IMR-90 (cell line): ENCODE measurements around the gene CCL19. TPM values are rescaled to one million over a fixed set of nuclear protein-coding genes. Genes with fewer than 3 reads are reported as not detected.
"Not testable (repeated sequence)": the region's sequence is repeated elsewhere in the genome, so short reads cannot be mapped to it uniquely, and the experiment has no call there.

Experiments
- ATAC-seq: fragments of 200-7000 bp; cut with Tn5 transposase; 2 replicates; pipeline ENCODE4 v1.9.1; 2020; ENCODE audit warnings: low read depth, mild to moderate bottlenecking, moderate library complexity
- BruUV-seq: library from RNA; stranded (reverse); fragments of 400-500 nt; replicated peaks from 2 replicates; lab custom pipeline; 2021; lab: Mats Ljungman, UMichigan
- CTCF ChIA-PET: fragments of 300-600 bp; formaldehyde crosslinking; extraction: SDS; loops from one replicate; lab custom pipeline; 2021; ENCODE audit warnings: antibody characterized with exemption; lab: Yijun Ruan, JAX
- POLR2A ChIA-PET: fragments of 300-600 bp; sonication (Branson Sonifier 250); formaldehyde crosslinking; loops from one replicate; lab custom pipeline; 2022; ENCODE audit warnings: antibody characterized with exemption; ENCODE audit not compliant: unreplicated experiment; lab: Charles Lee
- DNase-seq: peaks from one replicate; pipeline ENCODE4 v3.0.0; 2013
- H2AFZ ChIP-seq: replicated peaks from 2 replicates; pipeline ENCODE3; 2013; ENCODE audit warnings: low read length, mild to moderate bottlenecking; ENCODE audit not compliant: poor library complexity
- H2AK5ac ChIP-seq: 2 replicates; pipeline ENCODE4 v1.6.1; 2013; ENCODE audit warnings: low read depth, low read length, inconsistent platforms
- H2AK9ac ChIP-seq: replicated peaks from 2 replicates; pipeline ENCODE3; 2013; ENCODE audit warnings: mild to moderate bottlenecking, low read depth, low read length, moderate library complexity; ENCODE audit not compliant: poor library complexity
- H2BK120ac ChIP-seq: 2 replicates; pipeline ENCODE4 v1.6.1; 2013; ENCODE audit warnings: low read depth, low read length, inconsistent platforms
- H2BK15ac ChIP-seq: 3 replicates; pipeline ENCODE4 v1.6.1; 2013; ENCODE audit warnings: low read depth, low read length, inconsistent platforms
- H2BK20ac ChIP-seq: 2 replicates; pipeline ENCODE4 v1.6.1; 2013; ENCODE audit warnings: low read depth, mild to moderate bottlenecking, inconsistent platforms, low read length, moderate library complexity
- H2BK5ac ChIP-seq: 2 replicates; pipeline ENCODE4 v1.6.1; 2013; ENCODE audit warnings: mild to moderate bottlenecking, low read depth, low read length, inconsistent platforms; ENCODE audit not compliant: poor library complexity, severe bottlenecking
- H3K14ac ChIP-seq: replicated peaks from 2 replicates; pipeline ENCODE4 v1.6.1; 2013; ENCODE audit warnings: low read depth, low read length, inconsistent platforms
- H3K18ac ChIP-seq: 2 replicates; pipeline ENCODE4 v1.6.1; 2013; ENCODE audit warnings: low read depth, low read length, control low read depth
- H3K23ac ChIP-seq: 2 replicates; pipeline ENCODE4 v1.6.1; 2013; ENCODE audit warnings: low read depth, low read length, inconsistent platforms
- H3K27ac ChIP-seq: 2 replicates; pipeline ENCODE4 v1.5.1; 2013; ENCODE audit warnings: mild to moderate bottlenecking, control low read depth, low read length; ENCODE audit not compliant: insufficient read depth
- H3K27me3 ChIP-seq: 2 replicates; pipeline ENCODE4 v1.6.1; 2013; ENCODE audit warnings: low read length; ENCODE audit not compliant: control insufficient read depth, insufficient read depth
- H3K36me3 ChIP-seq: 2 replicates; pipeline ENCODE4 v1.6.1; 2013; ENCODE audit warnings: low read length, mixed read lengths; ENCODE audit not compliant: control insufficient read depth, insufficient read depth
- H3K4ac ChIP-seq: 2 replicates; pipeline ENCODE4 v1.6.1; 2013; ENCODE audit warnings: low read depth, low read length, inconsistent platforms
- H3K4me1 ChIP-seq: 2 replicates; pipeline ENCODE4 v1.6.1; 2013; ENCODE audit warnings: low read length, mixed read lengths; ENCODE audit not compliant: control insufficient read depth, insufficient read depth
- H3K4me2 ChIP-seq: 2 replicates; pipeline ENCODE4 v1.6.1; 2013; ENCODE audit warnings: low read depth, mild to moderate bottlenecking, control low read depth, low read length, moderate library complexity
- H3K4me3 ChIP-seq: 2 replicates; pipeline ENCODE4 v1.5.1; 2013; ENCODE audit warnings: low read depth, mild to moderate bottlenecking, control low read depth, low read length, moderate library complexity; ENCODE audit not compliant: insufficient read depth
- H3K56ac ChIP-seq: 2 replicates; pipeline ENCODE4 v1.6.1; 2013; ENCODE audit warnings: low read length, inconsistent platforms; ENCODE audit not compliant: insufficient read depth; ENCODE audit errors: extremely low read depth
- H3K79me1 ChIP-seq, 2 experiments: 2 replicates each; pipeline ENCODE4 v1.6.1; 2013; ENCODE audit warnings: low read length in 2 of 2, inconsistent platforms in 1 of 2, low read depth in 1 of 2
- H3K9ac ChIP-seq: 2 replicates; pipeline ENCODE4 v1.6.1; 2013; ENCODE audit warnings: low read depth, low read length, control low read depth
- H3K9me1 ChIP-seq: 2 replicates; pipeline ENCODE4 v1.6.1; 2013; ENCODE audit warnings: low read length, inconsistent platforms; ENCODE audit not compliant: insufficient read depth
- H3K9me3 ChIP-seq: 2 replicates; pipeline ENCODE4 v1.6.1; 2013; ENCODE audit warnings: low read length; ENCODE audit not compliant: control insufficient read depth, insufficient read depth
- H4K20me1 ChIP-seq: 2 replicates; pipeline ENCODE4 v1.6.1; 2013; ENCODE audit warnings: low read length, inconsistent platforms; ENCODE audit not compliant: insufficient read depth
- H4K5ac ChIP-seq: 2 replicates; pipeline ENCODE4 v1.6.1; 2013; ENCODE audit warnings: mild to moderate bottlenecking, low read depth, low read length, control low read depth
- H4K8ac ChIP-seq, 2 experiments: 2 replicates each; pipeline ENCODE4 v1.6.1; 2013; ENCODE audit warnings: low read depth in 2 of 2, low read length in 2 of 2, control low read depth in 1 of 2, inconsistent platforms in 1 of 2
- H4K91ac ChIP-seq: 2 replicates; pipeline ENCODE4 v1.6.1; 2013; ENCODE audit warnings: low read depth, low read length, inconsistent platforms; ENCODE audit not compliant: insufficient read depth
- FOS ChIP-seq: fragments of 150-350 bp; IDR thresholded peaks from 2 replicates; pipeline ENCODE4 v1.6.1; 2016; ENCODE audit warnings: low read depth, low read length
- WGBS, 2 experiments: methylation state at CpG; one replicate each; pipeline versions ENCODE4 v1.1.5 to v1.1.7; 2013; ENCODE audit warnings: missing lambda C conversion rate in 2 of 2; ENCODE audit not compliant: insufficient read length in 1 of 2; ENCODE audit errors: extremely low coverage in 2 of 2; 5-methylcytosine and 5-hydroxymethylcytosine counted together
- dilution Hi-C: fragments of 300-500 bp; cut with HindIII; formaldehyde crosslinking; loops from one replicate; pipeline ENCODE4 v1.14.3; 2018; ENCODE audit warnings: low sequenced_read_pairs; ENCODE audit not compliant: unreplicated experiment
- in situ Hi-C: fragments of 300-500 bp; cut with MboI; formaldehyde crosslinking; loops from 3 replicates; pipeline ENCODE4 v1.14.3; 2019; ENCODE audit warnings: low sequenced_read_pairs, inconsistent platforms, mixed read lengths
- intact Hi-C: fragments of 100-400 bp; cut with micrococcal nuclease; formaldehyde crosslinking; loops from 2 replicates; pipeline ENCODE4 v1.10.0; 2022
- polyA plus RNA-seq, 3 experiments: library from polyadenylated mRNA; depleted of rRNA; stranded (reverse); fragments of >200 nt; gene quantifications; 2 replicates each; pipeline ENCODE4 v1.2.3, GENCODE V29; 2012; ENCODE audit warnings: low replicate concordance in 1 of 3
- total RNA-seq: library from RNA; depleted of rRNA; stranded (reverse); fragments of >200 nt; gene quantifications from 2 replicates; pipeline ENCODE4 v1.2.3, GENCODE V29; 2012

The CCL19 gene
- total and polyA plus RNA-seq, 2 of the 4 experiments (the other 2 are of a cell fraction): not detected

DNA sequence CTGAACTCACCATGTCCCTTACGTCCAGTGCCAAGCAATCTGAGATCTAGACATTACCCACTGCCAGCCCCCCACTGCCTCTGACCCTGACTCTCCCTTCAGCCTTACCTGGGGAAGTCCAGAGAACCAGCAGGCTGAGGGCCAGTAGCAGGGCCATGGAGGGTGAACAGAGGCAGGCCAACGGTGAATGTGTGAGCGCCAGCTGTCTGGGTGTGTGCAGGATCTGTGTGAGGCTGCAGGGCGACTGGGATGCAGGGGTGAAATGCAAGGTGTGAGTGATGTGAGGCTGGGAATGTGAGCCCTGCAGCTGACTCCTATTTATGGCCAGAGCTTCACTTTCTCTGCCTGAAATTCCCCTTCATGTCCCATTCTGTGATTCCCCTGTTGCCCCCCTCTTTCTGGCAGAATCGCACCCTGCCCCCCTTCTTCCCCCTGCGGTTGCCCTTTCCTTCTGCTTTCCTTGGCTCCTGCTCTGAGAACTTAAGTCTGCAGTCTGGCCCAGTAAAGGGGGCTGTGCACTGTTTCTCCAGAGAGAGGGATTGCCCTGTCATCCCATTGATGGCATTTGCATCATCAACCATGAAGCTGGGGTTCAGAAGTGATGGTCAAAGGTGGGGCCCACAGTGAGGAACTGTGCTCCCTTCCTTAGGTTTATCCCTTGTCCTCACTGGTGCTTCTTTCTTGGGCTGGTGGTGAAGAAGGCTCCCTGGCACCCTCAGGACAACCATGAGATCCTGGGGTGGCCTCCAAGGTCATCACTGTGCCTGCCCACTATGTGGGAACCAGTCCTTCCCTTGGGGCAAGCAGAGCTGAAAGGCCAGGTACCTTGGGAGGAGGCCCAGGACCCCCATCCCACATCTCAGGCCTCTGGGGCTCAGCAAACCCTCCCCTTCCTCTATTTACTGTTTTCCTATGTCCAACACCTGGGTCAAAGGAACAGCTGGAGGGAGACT is at the start of gene CCL19 (continued):
- no peak for TF ChIP-seq FOS

DNA sequence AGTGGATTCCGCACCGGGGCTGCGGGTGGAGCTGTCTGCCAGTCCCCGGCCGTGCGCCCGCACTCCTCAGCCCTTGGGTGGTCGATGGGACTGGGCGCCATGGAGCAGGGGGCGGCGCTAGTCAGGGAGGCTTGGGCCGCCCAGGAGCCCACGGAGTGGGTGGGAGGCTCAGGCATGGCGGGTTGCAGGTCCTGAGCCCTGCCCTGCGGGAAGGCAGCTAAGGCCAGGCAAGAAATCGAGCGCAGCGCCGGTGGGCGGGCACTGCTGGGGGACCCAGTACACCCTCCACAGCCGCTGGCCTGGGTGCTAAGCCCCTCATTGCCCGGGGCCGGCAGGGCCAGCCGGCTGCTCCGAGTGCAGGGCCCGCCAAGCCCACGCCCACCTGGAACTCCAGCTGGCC is 49.1 kb upstream of the CCL19 start:
- in situ Hi-C loops, H2BK120ac ChIP-seq, intact Hi-C loops, H2AK9ac ChIP-seq, H2BK5ac ChIP-seq, H3K4ac ChIP-seq, H3K79me1 ChIP-seq, H2AFZ ChIP-seq, H3K27ac ChIP-seq, H3K4me2 ChIP-seq, ATAC-seq, H3K4me1 ChIP-seq, H4K5ac ChIP-seq, H3K27me3 ChIP-seq, dilution Hi-C loops, H3K36me3 ChIP-seq, H4K20me1 ChIP-seq, H3K23ac ChIP-seq, H3K56ac ChIP-seq, H2BK15ac ChIP-seq, BruUV-seq, H4K8ac ChIP-seq, DNase-seq, H3K9me1 ChIP-seq, H3K9me3 ChIP-seq, H4K91ac ChIP-seq, H3K4me3 ChIP-seq, H3K9ac ChIP-seq, CTCF ChIA-PET, H3K14ac ChIP-seq, POLR2A ChIA-PET, H2BK20ac ChIP-seq, H3K18ac ChIP-seq, H2AK5ac ChIP-seq: not testable (repeated sequence)
- 100% methylated on average over 7 of the region's 27 CpGs; no CpG with 5 or more reads in 1 of the 2 experiments for WGBS, 2 experiments
